Activated T-helper 17 cell treated with anti-CD3 and anti-CD28 coated beads, Interleukin-2, amount 50 U/mL, for 72 hours (primary cell): ENCODE results near the gene TMA16. TPM values are rescaled to one million over a fixed set of nuclear protein-coding genes. Genes with fewer than 3 reads are reported as not detected.

Experiments used
- ATAC-seq: fragments of 150-1000 bp; cut with Tn5 transposase; replicated peaks from 2 replicates; pipeline ENCODE4 v1.10.0; 2021; ENCODE audit warnings: mild to moderate bottlenecking, moderate library complexity
- H3K27ac Mint-ChIP-seq: one replicate; pipeline ENCODE4 v1.8.0; 2022; ENCODE audit warnings: mixed read lengths
- H3K27me3 Mint-ChIP-seq: one replicate; pipeline ENCODE4 v1.8.0; 2022; ENCODE audit warnings: mixed read lengths
- H3K36me3 Mint-ChIP-seq: one replicate; pipeline ENCODE4 v1.8.0; 2022; ENCODE audit warnings: low read depth, mild to moderate bottlenecking, mixed read lengths
- H3K4me1 Mint-ChIP-seq: one replicate; pipeline ENCODE4 v1.8.0; 2022; ENCODE audit warnings: mixed read lengths
- H3K4me3 Mint-ChIP-seq: one replicate; pipeline ENCODE4 v1.8.0; 2022; ENCODE audit warnings: mild to moderate bottlenecking, mixed read lengths
- H3K9me3 Mint-ChIP-seq: one replicate; pipeline ENCODE4 v1.8.0; 2022; ENCODE audit warnings: mixed read lengths
- total RNA-seq, 2 donors: library from RNA; stranded (reverse); gene quantifications; one replicate each; pipeline ENCODE4 v1.2.3, GENCODE V29; 2022

The TMA16 gene
- total RNA-seq, 2 donors from 2014 or later: 21.7 to 37.7 TPM

DNA sequence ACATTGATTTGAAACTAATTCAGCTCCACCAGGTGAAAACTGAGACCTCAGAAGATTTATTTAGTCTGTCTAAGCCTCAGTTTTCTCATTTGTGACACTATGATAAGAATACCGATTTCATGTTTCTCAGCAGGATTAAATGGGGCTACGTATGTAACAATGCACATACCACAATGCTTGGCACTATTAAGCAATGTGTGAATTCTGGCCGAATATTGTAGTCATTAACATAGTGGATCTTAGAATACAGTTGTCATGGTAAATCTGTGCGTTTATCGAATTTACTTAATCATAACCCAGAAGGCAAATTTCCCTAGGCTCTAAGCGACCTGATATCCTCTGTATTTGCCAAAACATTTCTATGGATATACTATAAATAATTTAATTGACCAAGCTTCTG lies 69.1 kb downstream of the TMA16 start:
- no peak for ATAC-seq
- H3K36me3 Mint-ChIP-seq: no peaks in the 10 kb centered on the region
- H3K27ac Mint-ChIP-seq: no peak overlapping the region
- H3K4me1 Mint-ChIP-seq: peaks cover 15% of the 10 kb centered on the region
- no peaks in the 10 kb centered on the region for H3K27me3 Mint-ChIP-seq
- H3K4me3 Mint-ChIP-seq: no peak overlapping the region
- peaks cover 10% of the 10 kb centered on the region for H3K9me3 Mint-ChIP-seq

DNA sequence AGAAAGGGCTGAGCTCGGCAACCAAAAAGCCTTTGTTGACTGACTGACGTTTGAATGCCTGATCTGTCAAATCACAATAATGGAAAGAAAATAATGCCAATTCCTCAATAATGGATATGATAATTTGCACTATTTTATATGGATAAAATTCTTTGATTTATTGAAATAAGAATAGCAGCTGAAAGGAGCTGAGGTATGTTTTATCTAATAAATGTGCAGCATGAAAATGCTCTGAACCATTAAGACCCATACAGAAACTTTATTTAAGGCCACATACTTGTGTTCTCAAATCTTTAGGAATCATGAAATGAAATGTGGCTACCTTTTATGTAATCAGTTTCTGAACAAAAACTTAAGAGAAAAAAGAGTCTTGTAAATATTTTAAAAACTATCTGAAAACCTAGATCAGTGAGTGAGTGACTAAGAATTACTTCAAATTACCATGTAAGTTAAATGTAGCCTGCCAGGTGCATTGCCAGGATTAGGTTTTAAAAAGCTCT lies 69.8 kb downstream of the TMA16 start:
- peaks cover 8% of the 10 kb centered on the region for H3K4me1 Mint-ChIP-seq
- no peak overlapping the region for H3K27ac Mint-ChIP-seq
- no peaks in the 10 kb centered on the region for H3K36me3 Mint-ChIP-seq
- no peaks in the 10 kb centered on the region for H3K27me3 Mint-ChIP-seq
- H3K9me3 Mint-ChIP-seq: peaks cover 10% of the 10 kb centered on the region
- H3K4me3 Mint-ChIP-seq: no peak overlapping the region
- ATAC-seq: no peak

DNA sequence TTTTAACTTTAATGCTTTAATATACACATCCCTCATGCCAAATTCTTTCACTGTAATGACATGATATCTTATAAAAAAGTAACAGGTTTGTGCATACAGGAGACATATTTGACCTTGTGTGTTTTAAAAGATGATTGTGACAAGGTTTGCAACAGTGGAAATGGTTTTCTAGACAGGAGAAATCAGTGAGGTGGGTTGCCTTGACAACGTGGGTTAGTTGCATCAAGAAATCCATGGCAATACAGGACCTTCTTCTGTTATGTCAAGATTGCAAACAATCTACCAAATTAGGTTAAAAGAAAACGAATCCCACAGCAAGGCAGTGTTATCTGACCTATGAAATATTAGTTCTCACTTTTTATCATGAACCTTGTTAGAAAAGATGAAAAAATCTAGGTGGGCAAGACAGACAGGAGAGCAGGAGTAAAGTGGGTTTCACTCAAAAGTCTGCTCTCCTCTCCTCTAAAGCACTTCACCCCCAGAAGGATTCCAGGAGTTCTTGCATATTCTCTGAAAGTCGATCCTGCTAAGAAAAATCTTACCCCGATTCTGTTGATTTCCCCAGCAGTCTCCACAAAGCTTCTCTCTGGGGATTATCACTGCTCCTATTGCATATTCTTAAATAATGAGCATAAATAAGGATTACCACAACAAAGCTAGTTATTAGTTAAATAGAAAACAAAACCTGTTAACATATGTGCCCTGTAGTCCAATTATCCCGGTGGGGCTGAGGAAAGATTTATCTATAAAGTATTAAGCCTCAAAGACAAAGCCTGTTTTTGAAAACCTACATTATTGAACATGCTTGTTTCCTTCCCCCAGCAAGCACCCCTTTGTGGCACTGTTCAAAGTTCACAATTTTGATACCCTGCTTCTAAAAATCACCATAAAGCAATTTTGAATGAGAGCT lies 71.0 kb downstream of the TMA16 start:
- Mint-ChIP-seq H3K27ac (no peak overlapping the region), H3K36me3 (no peaks in the 10 kb centered on the region), H3K9me3 (peaks cover 11% of the 10 kb centered on the region), H3K4me1 (peaks cover 5% of the 10 kb centered on the region), H3K4me3 (no peak overlapping the region), H3K27me3 (no peaks in the 10 kb centered on the region)
- ATAC-seq: no peak

DNA sequence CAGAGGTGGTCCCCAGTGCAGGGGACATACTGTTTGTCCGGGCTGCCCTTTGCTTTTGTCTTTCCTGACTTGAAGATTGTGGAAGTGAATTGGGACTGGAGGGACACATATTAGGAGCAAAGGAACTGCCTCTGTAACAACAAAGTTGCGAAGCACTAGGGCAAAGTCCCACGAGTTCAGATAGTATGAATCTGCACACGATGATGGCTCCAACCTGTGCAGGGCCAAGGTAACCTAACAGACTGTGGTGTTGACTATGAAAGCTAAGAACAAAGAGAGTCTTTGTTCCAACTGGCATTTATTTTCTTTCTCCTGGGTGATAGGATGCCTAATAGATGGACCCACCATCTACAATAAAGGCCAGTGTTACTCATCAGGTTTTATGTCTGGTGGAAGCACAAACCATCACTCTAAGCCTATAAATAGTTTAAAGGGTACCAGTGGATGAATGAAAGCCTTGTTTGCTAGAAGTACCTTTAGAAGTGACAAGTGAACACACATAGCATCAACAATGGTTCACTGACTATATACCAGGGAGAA lies 71.8 kb downstream of the TMA16 start:
- Mint-ChIP-seq H3K4me3 (no peak overlapping the region), H3K9me3 (peaks cover 15% of the 10 kb centered on the region), H3K4me1 (peaks cover 5% of the 10 kb centered on the region), H3K36me3 (no peaks in the 10 kb centered on the region), H3K27me3 (no peaks in the 10 kb centered on the region), H3K27ac (no peak overlapping the region)
- ATAC-seq: no peak

DNA sequence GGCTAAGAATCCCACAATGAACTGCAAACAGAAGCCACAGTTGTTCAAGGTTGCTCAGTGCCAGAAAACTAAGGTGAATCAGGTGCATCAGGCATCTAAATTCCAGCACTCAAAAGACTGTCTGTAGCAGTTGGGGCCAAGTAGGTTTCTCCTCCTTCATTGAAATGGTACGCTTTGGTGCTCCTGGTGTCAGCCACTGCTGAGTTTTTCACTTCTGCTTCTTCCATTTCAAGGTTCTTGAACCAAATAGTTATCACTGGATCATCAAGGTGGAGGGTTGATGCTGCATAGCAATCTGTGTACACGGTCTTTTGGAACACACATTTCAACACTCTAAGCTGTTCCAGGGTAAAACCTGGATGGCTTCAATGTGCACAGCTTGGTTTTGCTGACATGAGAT lies 74.4 kb downstream of the TMA16 start:
- H3K36me3 Mint-ChIP-seq: no peaks in the 10 kb centered on the region
- H3K4me1 Mint-ChIP-seq: no peaks in the 10 kb centered on the region
- H3K27ac Mint-ChIP-seq: no peak overlapping the region
- no peaks in the 10 kb centered on the region for H3K27me3 Mint-ChIP-seq
- H3K9me3 Mint-ChIP-seq: peaks cover 9% of the 10 kb centered on the region
- no peak overlapping the region for H3K4me3 Mint-ChIP-seq
- ATAC-seq: no peak

Other genes with a start within 250 kb of the TMA16 start
- not detected for gene NPY1R, start 162.1 kb upstream of the TMA16 start, total RNA-seq
- not detected for gene NPY5R, start 150.8 kb upstream of the TMA16 start, total RNA-seq
- not detected for gene TKTL2, start 20.9 kb upstream of the TMA16 start, total RNA-seq